ENCODE results near the gene HEATR5A. TPM values are rescaled to one million over a fixed set of nuclear protein-coding genes. Genes with fewer than 3 reads are reported as not detected.

HEATR5A gene
- total and polyA plus RNA-seq, 2 donors (not counting 1 experiment from before 2014, with no cell fraction given): 45.4 to 59.8 TPM

- Histone ChIP-seq H3K27ac (ENCODE audit: insufficient read depth, low read length) (no peak overlapping the region), H3K4me3 (replicated peaks in 1 of 4; ENCODE audit: control extremely low read depth in 1 of 4, insufficient read depth in 1 of 4, low read depth in 3 of 4, low read length in 4 of 4) (no peak overlapping the region)
These were observed 20.2 kb downstream of the HEATR5A start for GRCh38 chr14:31400031-31400638.

GRCh38 chr14:31395572-31396205 is 24.7 kb downstream of the HEATR5A start:
- no peaks in the 10 kb centered on the region for H3K9me3 ChIP-seq (ENCODE audit: control insufficient read depth, insufficient read depth, low read depth, low read length)
- no peak for DNase-seq (ENCODE audit: low read depth in 2 of 2)
- TF ChIP-seq CTCF (conservative IDR thresholded peaks at IDR 0.05 in 1 of 2, IDR thresholded peaks at IDR 0.05 in 1 of 2; ENCODE audit: low read depth in 1 of 2, low read length in 2 of 2) (no peak), EZH2 (IDR thresholded peaks at IDR 0.05; ENCODE audit: low read length, missing control alignments) (no peak)
- H2AFZ ChIP-seq (ENCODE audit: low read length): no peak overlapping the region
- no peaks in the 10 kb centered on the region for H4K20me1 ChIP-seq (ENCODE audit: control insufficient read depth, extremely low read depth, insufficient read depth, low read length)
- H3K4me1 ChIP-seq (ENCODE audit: control insufficient read depth, extremely low read depth, insufficient read depth, low read length): no peaks in the 10 kb centered on the region
- H3K36me3 ChIP-seq (ENCODE audit: control insufficient read depth, insufficient read depth, low read length): peaks cover 5% of the 10 kb centered on the region
- no peak overlapping the region for H3K4me3 ChIP-seq (replicated peaks in 1 of 4; ENCODE audit: control extremely low read depth in 1 of 4, insufficient read depth in 1 of 4, low read depth in 3 of 4, low read length in 4 of 4)
- no peak overlapping the region for H3K4me2 ChIP-seq (ENCODE audit: extremely low read depth, insufficient read depth, low read length)
- H3K27me3 ChIP-seq (ENCODE audit: control insufficient read depth, insufficient read depth, low read length): no peaks in the 10 kb centered on the region
- H3K9ac ChIP-seq (ENCODE audit: insufficient read depth, low read length): no peak overlapping the region
- no peak overlapping the region for H3K27ac ChIP-seq (ENCODE audit: insufficient read depth, low read length)
- H3K79me2 ChIP-seq (ENCODE audit: control insufficient read depth, insufficient read depth, low read length): no peaks in the 10 kb centered on the region

More at GRCh38 chr14:31400031-31400638, 20.2 kb downstream of the HEATR5A start:
- Histone ChIP-seq H3K9ac (ENCODE audit: insufficient read depth, low read length) (no peak overlapping the region), H2AFZ (ENCODE audit: low read length) (no peak overlapping the region), H3K36me3 (ENCODE audit: control insufficient read depth, insufficient read depth, low read length) (peaks cover 5% of the 10 kb centered on the region), H4K20me1 (ENCODE audit: control insufficient read depth, extremely low read depth, insufficient read depth, low read length) (no peaks in the 10 kb centered on the region), H3K4me2 (ENCODE audit: extremely low read depth, insufficient read depth, low read length) (no peak overlapping the region), H3K27me3 (ENCODE audit: control insufficient read depth, insufficient read depth, low read length) (no peaks in the 10 kb centered on the region), H3K79me2 (ENCODE audit: control insufficient read depth, insufficient read depth, low read length) (peaks cover 4% of the 10 kb centered on the region), H3K9me3 (ENCODE audit: control insufficient read depth, insufficient read depth, low read depth, low read length) (no peaks in the 10 kb centered on the region), H3K4me1 (ENCODE audit: control insufficient read depth, extremely low read depth, insufficient read depth, low read length) (no peaks in the 10 kb centered on the region)
- no peak for TF ChIP-seq CTCF (conservative IDR thresholded peaks at IDR 0.05 in 1 of 2, IDR thresholded peaks at IDR 0.05 in 1 of 2; ENCODE audit: low read depth in 1 of 2, low read length in 2 of 2)
- no peak for TF ChIP-seq EZH2 (IDR thresholded peaks at IDR 0.05; ENCODE audit: low read length, missing control alignments)
- no peak for DNase-seq (ENCODE audit: low read depth in 2 of 2)

- H2AFZ ChIP-seq (ENCODE audit: low read length): no peak overlapping the region
- H3K27ac ChIP-seq (ENCODE audit: insufficient read depth, low read length): no peak overlapping the region
- peaks cover 5% of the 10 kb centered on the region for H3K36me3 ChIP-seq (ENCODE audit: control insufficient read depth, insufficient read depth, low read length)
- H3K4me2 ChIP-seq (ENCODE audit: extremely low read depth, insufficient read depth, low read length): no peak overlapping the region
- no peak overlapping the region for H3K4me3 ChIP-seq (replicated peaks in 1 of 4; ENCODE audit: control extremely low read depth in 1 of 4, insufficient read depth in 1 of 4, low read depth in 3 of 4, low read length in 4 of 4)
- DNase-seq (ENCODE audit: low read depth in 2 of 2): no peak
- no peaks in the 10 kb centered on the region for H4K20me1 ChIP-seq (ENCODE audit: control insufficient read depth, extremely low read depth, insufficient read depth, low read length)
- no peaks in the 10 kb centered on the region for H3K4me1 ChIP-seq (ENCODE audit: control insufficient read depth, extremely low read depth, insufficient read depth, low read length)
- H3K9me3 ChIP-seq (ENCODE audit: control insufficient read depth, insufficient read depth, low read depth, low read length): no peaks in the 10 kb centered on the region
- no peak overlapping the region for H3K9ac ChIP-seq (ENCODE audit: insufficient read depth, low read length)
- TF ChIP-seq EZH2 (IDR thresholded peaks at IDR 0.05; ENCODE audit: low read length, missing control alignments) (no peak), CTCF (conservative IDR thresholded peaks at IDR 0.05 in 1 of 2, IDR thresholded peaks at IDR 0.05 in 1 of 2; ENCODE audit: low read depth in 1 of 2, low read length in 2 of 2) (no peak)
- H3K79me2 ChIP-seq (ENCODE audit: control insufficient read depth, insufficient read depth, low read length): no peaks in the 10 kb centered on the region
- no peaks in the 10 kb centered on the region for H3K27me3 ChIP-seq (ENCODE audit: control insufficient read depth, insufficient read depth, low read length)
These were observed 25.2 kb downstream of the HEATR5A start for GRCh38 chr14:31395119-31395518.

Data from fibroblast of lung (primary cell).